Activated naive CD4-positive, alpha-beta T cell treated with Interleukin-2 at 50 U/mL for 16 hours (primary cell): ENCODE data around the gene ARHGDIB.

Experiments used
- DNase-seq: peaks from one replicate; pipeline ENCODE4 v3.0.0-alpha.2; 2020

ARHGDIB gene

DNA sequence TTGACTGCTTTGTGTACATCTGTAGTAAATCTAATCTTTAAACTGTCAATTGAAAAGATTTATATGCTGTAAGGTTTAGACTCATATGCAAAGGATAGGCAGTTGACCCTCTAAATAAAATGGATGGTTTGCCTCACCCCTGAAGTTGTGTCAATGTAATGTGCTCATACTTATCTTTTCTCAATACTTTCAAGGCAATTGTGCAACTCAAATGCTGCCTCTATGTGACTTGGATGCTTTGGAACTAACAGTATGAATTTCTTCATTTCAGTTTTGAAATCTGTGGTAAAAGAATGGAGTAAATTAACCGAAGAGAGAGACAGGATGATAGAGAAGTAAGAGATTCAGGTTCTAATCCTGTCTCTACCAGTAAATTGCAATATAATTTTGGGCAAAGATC, 21.2 kb upstream of the ARHGDIB start:
- DNase-seq: no peak

DNA sequence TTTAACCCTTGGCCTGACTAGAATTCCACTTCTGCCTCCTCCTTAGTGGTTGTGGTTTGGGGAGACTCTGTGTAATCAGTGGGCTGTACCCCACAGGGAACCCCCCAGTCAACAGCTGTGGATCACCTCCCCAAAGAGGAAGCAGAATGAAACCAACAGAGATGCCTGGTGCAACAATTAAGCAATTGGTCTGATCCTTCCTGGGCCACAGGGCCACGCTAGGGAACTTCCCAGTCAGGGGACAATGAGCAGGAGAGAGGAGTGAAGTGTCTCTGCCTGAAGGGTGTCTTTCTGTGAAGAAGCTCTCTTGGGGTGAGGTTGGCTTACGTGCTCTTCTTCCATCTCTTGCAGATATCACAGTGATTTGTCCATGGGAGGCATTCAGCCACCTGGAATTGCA, 19.6 kb upstream of the ARHGDIB start:
- DNase-seq: no peak

GRCh38 chr12:14979468-14979867, 18.1 kb upstream of the ARHGDIB start:
- DNase-seq: no peak

DNA sequence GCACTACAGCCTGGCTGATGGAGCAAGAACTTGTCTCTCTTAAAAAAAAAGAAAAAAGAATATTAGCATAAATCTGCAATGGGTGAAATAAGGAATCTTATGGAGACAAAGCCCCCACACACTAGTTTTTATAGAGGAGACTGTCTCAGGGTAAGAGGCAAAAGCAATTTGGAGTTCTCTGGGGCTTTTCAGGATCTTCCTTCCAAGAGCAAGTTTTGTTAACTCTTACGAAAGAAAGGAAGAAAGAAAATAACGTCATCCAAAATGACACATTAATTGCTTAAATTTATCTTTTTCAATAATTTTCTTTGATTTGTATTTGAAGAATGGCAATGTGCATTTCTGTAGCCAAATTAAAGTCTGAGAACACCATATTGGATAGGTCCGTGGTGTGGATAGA, 15.3 kb upstream of the ARHGDIB start:
- DNase-seq: no peak

- no peak for DNase-seq
These were observed 14.1 kb upstream of the ARHGDIB start for GRCh38 chr12:14975457-14975856.

DNA sequence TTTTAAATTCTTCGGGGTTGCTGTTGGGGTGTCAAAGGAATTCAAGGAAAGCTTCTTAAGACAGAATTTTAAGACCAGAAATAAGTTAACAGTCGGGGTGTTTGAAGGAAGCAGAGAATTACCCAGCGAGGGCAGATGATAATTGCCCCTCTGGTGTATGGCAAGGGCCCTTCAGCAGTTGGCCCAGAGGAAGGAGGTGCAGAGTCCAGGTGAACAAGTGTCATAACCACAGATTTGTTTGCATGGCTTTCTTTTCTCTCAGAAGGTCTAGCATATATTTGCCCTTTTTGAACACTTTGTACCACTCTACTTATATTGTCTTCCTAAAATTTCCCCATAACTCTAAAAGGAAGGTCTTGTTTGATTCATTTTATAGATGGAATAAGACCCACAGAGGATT, 13.2 kb upstream of the ARHGDIB start:
- DNase-seq: no peak

DNA sequence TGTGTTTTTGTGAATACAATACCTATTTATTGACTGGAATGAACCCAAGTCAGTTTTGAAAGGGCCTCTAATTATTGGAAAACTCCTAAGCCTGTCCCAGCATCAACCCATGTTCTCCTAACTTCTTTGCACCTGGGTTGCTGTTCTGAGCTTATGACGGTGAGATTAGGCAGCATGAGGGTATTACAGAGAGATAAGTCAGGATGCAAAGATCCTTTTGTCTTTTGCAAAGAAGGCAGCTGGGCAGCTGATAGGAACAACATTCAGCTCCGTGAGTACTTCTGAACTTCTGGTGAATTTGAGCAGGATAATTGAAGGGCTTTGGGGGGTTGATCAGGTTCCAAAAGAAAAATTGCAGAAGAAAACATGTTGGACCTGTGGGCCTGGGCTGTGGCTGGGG, 11.4 kb upstream of the ARHGDIB start, which contains the start of gene PDE6H:
Gene PDE6H (plus strand): TSS at position 227 of the 400 bp plus-strand sequence. CDS start 4,971 bp downstream, outside the sequence.
- no peak for DNase-seq

- DNase-seq: no peak
These were observed 9.1 kb upstream of the ARHGDIB start for GRCh38 chr12:14970473-14970872.

DNA sequence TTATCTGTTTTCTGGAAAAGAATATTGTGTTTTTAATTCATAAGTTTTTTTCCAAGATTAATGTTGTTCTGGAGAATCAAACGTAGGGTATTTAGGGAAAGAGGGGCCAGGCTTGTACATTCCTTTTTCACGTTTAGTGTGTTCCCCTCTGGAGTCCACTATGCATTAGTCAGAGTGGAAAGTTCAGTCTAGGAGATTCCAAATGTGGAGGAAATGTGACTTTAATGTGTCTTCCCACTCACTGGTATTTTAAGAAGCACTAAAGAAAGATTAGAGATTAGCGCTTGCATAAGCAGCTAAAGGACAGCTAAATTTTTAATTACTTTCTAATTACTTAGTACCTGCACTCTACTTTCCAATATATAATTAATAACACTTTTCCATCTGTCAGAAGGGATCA, 7.1 kb upstream of the ARHGDIB start:
- no peak for DNase-seq

- DNase-seq: no peak
These were observed 3.8 kb upstream of the ARHGDIB start for GRCh38 chr12:14965221-14965620.

- DNase-seq: no peak
These were observed 3.0 kb upstream of the ARHGDIB start for GRCh38 chr12:14964406-14964805.

DNA sequence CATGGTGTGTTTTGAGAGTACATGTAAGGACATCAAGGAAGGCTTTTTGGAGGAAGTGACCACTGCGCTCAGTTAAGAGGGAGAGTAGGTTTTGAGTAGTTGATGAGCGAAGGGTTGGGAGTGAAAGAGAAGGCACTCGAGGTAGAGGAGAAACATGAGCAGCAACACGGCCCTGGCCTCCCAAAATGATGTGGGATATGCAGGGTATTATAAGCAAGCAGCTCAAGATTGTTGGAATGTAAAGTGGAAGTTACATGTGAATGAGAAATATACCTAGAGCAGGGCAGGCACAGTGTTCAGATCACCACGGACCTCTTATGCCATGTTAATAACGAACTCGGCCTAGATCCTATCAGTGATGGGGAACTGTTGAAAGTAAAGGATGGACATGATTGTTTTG, 2.1 kb upstream of the ARHGDIB start:
- no peak for DNase-seq

GRCh38 chr12:14962797-14963196, 1.4 kb upstream of the ARHGDIB start:
- no peak for DNase-seq

DNA sequence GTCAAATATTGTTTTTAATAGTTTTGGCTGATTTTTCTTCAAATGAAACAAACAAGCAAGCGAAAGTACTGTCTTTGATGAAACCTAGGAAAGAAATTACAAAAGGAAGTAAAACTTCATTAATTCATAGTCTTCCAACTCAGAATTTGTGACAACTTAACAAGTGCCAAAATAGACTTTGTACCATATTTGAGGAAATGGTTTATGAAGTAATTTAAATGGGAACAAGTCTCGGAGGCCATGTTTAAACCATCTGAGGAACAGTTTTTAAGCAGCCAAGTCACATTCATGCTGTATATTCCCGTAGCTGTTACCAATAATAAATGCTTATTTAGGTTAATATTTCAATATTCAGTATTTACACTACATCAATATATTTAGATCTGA, 745 bp upstream of the ARHGDIB start:
- no peak for DNase-seq

- DNase-seq: peak; percentile 47
These were observed 594 bp downstream of the ARHGDIB start for GRCh38 chr12:14960548-14961465.

DNA sequence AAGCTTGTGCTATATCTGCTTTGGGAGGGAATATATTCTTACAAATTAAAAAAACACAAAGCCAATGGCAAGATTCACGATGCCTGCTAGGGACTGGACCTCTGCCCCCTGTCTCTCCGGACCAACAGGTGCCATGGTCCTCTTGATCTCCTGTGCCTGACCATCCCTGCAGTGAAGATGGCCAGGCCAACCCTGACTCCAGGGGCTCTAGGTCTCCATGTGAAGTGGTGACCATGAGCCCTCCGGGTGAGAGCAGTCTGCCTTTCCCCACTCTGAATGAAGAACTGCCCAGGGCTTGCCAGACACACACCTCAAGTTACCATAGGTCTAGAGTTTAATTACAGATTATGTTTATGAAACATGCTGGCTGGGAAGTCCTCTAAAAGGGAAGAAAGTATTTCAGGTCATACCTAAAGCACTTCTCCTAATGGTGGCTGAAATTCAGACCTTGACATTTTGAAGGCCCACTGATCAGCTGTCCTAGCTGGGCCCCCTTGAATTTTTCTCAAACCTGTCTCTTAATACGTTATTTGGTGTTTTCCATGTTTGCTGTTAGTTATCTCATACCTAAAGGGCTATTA, 1.4 kb downstream of the ARHGDIB start:
- no peak for DNase-seq

- DNase-seq: no peak
These were observed 1.9 kb downstream of the ARHGDIB start for GRCh38 chr12:14959463-14959862.

- no peak for DNase-seq
These were observed 2.3 kb downstream of the ARHGDIB start for GRCh38 chr12:14959126-14959440.

DNA sequence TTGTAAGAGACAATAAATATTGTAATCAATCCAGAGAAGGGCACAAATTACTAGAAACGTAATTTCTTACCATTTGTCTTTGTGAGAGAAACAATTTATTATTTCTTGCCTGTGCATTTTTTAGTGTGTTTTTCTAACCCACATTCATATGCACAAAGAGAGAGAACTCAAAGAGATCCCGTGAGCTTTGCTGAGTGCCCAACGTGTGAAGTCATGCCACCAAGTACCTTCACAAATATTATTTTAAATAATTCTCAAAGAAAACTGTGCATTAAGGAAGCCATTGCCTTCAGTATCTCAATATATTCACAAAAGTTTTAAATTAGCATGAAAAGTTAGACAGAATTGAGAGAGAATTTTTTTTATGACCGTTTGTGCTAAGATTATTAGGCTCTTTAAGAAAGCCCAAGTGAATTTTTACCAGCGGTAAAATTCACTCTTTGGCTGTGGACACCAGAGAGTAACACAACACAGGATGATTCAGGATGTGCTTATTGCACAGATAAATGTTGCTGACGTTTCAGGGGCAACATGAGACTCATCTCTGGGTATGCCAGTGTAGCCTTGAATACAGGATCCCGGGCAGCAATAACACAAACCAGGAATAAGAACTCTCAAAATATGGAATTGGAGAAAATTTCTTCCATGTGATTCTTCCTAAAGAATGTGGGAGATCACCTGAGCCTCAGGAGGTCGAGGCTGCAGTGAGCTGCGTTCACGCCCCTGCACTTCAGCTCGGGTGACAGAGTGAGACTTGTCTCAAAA, 2.9 kb downstream of the ARHGDIB start:
- DNase-seq: no peak

DNA sequence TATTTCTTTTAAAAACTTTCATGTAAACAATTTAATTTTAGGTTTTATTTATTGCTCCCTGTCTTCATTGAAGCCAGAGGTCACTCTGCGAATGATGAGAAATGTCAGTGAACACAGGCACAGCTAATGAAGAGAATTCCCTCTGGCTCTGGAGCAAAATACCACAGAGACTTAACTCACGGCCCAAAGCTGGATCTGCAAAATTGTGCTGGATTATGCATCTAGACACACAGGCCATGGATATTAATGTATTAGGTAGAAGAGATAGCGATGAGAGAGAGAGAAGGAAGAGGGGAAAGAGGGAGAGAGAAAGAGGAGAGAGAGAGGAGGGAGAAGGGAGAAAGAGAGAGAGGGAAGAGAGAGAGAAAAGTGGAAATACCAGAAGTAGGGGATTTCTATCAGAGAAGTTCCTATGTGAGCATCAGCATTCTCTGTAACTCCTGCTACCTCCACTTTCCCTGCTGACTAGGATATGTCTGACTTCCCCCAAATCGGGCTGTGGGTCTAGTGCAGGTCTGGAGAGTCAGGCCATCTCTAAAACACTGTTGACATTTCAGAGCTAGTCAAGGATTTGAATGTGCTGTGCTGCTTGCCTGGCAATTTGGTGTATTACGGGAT, 3.7 kb downstream of the ARHGDIB start:
- DNase-seq: no peak

DNA sequence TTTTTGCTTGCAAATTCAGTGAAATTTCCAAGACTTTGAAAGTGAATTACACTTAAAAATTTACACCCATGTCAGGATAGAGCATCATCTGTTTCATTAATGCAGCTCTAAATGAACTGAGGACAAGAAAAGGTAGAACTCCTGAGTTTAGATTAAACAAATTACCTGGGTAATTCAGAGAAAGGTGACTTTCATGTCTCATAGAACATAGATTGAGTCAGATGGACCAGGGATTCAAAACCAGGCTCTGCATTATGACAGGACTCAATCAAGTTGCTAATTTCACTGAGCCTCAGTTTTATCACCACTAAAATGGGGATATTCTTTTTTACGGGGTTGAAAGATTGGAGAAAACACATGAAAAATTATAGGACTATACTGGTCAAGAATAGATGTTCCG, 4.5 kb downstream of the ARHGDIB start:
- no peak for DNase-seq

- peak; percentile 43 for DNase-seq
These were observed 5.1 kb downstream of the ARHGDIB start for GRCh38 chr12:14956024-14956891.
